HCT116 (cell line): ENCODE measurements around the gene ZNF248.
"Not testable (repeated sequence)": the region's sequence is repeated elsewhere in the genome, so short reads cannot be mapped to it uniquely, and the experiment has no call there.

Source experiments
- EZH2 ChIP-seq: fragments of 200-600 bp; sonication (generic); IDR thresholded peaks from 2 replicates; pipeline ENCODE4 v1.6.1; 2017; ENCODE audit warnings: antibody characterized with exemption, mixed run types
- FOSL1 ChIP-seq: IDR thresholded peaks from 2 replicates; pipeline ENCODE4 v1.6.1; 2012; ENCODE audit warnings: low read depth
- YY1 ChIP-seq: IDR thresholded peaks from 2 replicates; pipeline ENCODE4 v1.6.1; 2011; ENCODE audit warnings: low read length, low read depth, moderate library complexity, mild to moderate bottlenecking; ENCODE audit not compliant: insufficient replicate concordance; ENCODE audit errors: extremely low read depth

DNA sequence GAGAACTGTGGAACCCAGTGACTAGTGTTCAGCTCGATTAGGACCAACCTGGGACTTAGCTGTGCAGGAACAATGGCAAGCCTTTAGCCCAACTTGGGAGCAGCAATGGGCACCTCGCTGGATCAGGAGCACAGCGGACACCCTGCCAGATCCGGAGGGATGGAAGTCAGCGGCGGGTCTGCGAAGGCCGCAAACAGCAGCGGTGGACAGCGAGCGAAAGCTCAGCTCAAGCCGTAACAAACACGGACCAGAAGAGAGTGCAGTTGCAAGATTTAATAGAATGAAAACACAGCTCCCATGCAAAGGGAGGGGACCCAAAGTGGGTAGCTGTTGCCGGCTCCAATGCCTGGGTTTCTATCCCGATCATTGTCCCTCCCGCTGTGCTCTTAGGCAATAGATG, 1.9 kb upstream of the ZNF248 start:
- TF ChIP-seq EZH2, FOSL1, YY1: not testable (repeated sequence)
